ENCODE measurements around the gene MAPK8IP3.

DNA sequence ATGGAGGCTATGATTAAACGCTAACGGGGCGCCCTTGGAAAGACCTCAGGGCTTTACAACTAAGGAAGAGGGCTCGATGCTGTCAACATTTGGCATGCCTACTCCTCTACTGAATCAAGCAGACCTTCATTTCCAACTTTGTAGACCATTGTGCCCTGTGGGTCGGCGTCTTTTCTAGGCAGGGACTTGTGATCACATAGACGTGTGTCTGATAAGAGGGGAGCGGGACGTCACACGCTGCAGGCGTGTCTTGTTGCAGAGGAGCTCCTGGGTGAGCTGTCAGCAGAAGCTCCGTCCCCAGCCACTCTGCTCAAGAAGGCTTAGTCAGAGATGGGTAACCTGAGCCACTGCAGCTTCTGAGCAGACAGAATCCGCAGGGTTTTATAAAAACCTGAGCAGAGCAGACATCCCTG is 2.8 kb downstream of the MAPK8IP3 start:
- TF ChIP-seq POLR2A (IDR thresholded peaks at IDR 0.05; ENCODE audit: low read length) (no peak), GATA1 (IDR thresholded peaks at IDR 0.05; ENCODE audit: low read depth, low read length) (no peak)

All from erythroblast (primary cell).